Putamen (tissue), 1 donor: ENCODE data around the gene CRYL1.

Experiments used
- DNase-seq: peaks from one replicate; pipeline ENCODE4 v3.0.0-alpha.2; 2016; ENCODE audit warnings: low spot score

The CRYL1 gene

GRCh38 chr13:20370815-20371421 is 154.7 kb downstream of the CRYL1 start:
- DNase-seq: no peak

- no peak for DNase-seq
Measured at GRCh38 chr13:20369886-20370361, 155.7 kb downstream of the CRYL1 start.

- no peak for DNase-seq
Measured at GRCh38 chr13:20366056-20366455, 159.6 kb downstream of the CRYL1 start.

- no peak for DNase-seq
Measured at GRCh38 chr13:20363603-20364002, 162.1 kb downstream of the CRYL1 start.

DNA sequence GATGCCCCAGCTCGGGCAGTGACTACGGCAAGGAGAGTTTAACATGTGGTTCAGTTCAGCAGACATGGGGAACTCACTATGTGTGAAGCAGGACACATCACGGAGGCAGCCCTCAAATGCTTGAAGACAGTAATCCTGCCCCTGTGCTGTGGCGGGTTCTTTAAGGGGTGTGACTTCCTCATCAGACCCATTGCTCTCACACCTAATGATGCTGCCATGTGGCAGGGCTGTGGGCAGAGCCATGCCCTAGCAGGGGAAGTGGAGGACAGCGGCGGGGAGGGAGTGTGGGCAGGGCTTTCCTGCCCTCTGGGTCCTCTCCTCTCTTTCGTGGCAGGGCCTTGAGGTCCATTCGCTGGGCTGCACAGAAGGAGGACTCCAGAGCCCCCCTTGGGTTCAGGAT is 162.5 kb downstream of the CRYL1 start:
- DNase-seq: no peak

GRCh38 chr13:20362484-20363041 is 163.1 kb downstream of the CRYL1 start:
- DNase-seq: no peak

GRCh38 chr13:20360835-20361412 is 164.7 kb downstream of the CRYL1 start:
- no peak for DNase-seq

- DNase-seq: no peak
Measured at GRCh38 chr13:20360041-20360491, 165.6 kb downstream of the CRYL1 start.

GRCh38 chr13:20359335-20359734 is 166.3 kb downstream of the CRYL1 start:
- DNase-seq: no peak

- DNase-seq: peak; percentile 20
Measured at GRCh38 chr13:20358022-20358421, 167.6 kb downstream of the CRYL1 start.

DNA sequence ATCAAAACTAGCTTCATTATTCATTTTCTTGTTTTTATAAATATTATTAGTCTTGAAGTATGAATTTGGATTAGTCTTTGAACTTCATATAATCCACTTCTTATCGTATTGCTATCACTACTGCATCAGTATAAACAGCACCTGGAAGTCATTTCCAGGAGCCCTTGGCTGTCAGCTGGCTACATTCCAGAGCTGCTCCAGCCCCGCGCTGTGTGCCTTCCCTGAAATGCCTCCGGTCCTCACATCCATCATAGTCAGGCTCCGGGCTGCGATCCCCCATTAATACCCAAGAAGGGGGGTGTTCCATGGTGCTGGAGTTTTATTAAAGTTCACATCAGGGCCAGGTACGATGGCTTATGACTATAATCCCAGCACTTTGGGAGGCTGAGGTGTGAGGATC is 169.2 kb downstream of the CRYL1 start:
- no peak for DNase-seq

GRCh38 chr13:20354722-20355121 is 170.9 kb downstream of the CRYL1 start:
- no peak for DNase-seq

GRCh38 chr13:20353973-20354372 is 171.7 kb downstream of the CRYL1 start:
- no peak for DNase-seq
